Measurements from ENCODE around the gene TMEM200C. TPM values are rescaled to one million over a fixed set of nuclear protein-coding genes. Genes with fewer than 3 reads are reported as not detected.
A peak's percentile ranks its signal among the peaks of the same experiment; 100 is the strongest.

Gene TMEM200C
- total RNA-seq, 4 donors from 2014 or later: 0.12 to 0.19 TPM; not detected in 2

DNA sequence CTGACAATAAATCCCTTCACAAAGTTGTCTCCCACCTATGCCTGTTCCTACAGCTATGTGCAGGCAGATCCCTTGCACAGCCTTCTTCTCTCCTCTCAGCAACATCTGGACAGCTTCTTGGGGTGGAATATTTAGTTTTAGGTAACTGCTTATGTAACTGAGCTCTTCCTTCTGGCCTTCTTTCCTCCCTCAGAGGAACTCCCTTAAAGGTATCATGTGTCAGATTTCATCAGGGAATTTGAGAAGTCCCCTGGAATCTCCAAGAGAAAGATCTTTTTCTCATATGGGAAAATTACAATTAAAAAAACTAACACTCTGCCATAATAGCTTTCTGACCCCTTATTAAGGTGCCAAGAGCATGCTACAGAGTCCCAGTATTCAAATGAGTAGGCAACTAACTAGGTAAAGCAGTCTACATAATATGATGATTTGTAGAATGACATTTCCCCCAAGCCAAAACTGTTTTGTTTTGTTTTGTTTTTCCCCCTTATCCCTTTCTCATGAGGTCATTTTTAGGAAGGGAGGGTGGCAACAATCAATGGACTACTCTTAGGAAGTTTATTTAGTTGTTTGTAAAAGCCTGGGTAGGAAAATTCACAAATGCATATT, 2.4 kb downstream of the TMEM200C start:
- no peak for ATAC-seq (ENCODE audit: low FRiP score)

GRCh38 chr18:5891854-5892215, 3.5 kb downstream of the TMEM200C start:
- DNase-seq (ENCODE audit: low spot score): no peak
- TF ChIP-seq, protein P1, sequence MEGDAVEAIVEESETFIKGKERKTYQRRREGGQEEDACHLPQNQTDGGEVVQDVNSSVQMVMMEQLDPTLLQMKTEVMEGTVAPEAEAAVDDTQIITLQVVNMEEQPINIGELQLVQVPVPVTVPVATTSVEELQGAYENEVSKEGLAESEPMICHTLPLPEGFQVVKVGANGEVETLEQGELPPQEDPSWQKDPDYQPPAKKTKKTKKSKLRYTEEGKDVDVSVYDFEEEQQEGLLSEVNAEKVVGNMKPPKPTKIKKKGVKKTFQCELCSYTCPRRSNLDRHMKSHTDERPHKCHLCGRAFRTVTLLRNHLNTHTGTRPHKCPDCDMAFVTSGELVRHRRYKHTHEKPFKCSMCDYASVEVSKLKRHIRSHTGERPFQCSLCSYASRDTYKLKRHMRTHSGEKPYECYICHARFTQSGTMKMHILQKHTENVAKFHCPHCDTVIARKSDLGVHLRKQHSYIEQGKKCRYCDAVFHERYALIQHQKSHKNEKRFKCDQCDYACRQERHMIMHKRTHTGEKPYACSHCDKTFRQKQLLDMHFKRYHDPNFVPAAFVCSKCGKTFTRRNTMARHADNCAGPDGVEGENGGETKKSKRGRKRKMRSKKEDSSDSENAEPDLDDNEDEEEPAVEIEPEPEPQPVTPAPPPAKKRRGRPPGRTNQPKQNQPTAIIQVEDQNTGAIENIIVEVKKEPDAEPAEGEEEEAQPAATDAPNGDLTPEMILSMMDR (IDR thresholded peaks at IDR 0.05): no peak
- ATAC-seq (ENCODE audit: low FRiP score): no peak

More for the DNA sequence above, 2.4 kb downstream of the TMEM200C start:
- TF ChIP-seq, protein P1 (IDR thresholded peaks at IDR 0.05): no peak
- no peak for DNase-seq (ENCODE audit: low spot score)

GRCh38 chr18:5891184-5891853, 4.0 kb downstream of the TMEM200C start:
- TF ChIP-seq, protein P1 (IDR thresholded peaks at IDR 0.05): no peak
- no peak for ATAC-seq (ENCODE audit: low FRiP score)
- no peak for DNase-seq (ENCODE audit: low spot score)

- DNase-seq (ENCODE audit: low spot score) (no peak), ATAC-seq (ENCODE audit: low FRiP score) (peak; percentile 81)
- TF ChIP-seq, protein P1 (IDR thresholded peaks at IDR 0.05): peak in 1 of 3 donors; percentile 29
Observed at GRCh38 chr18:5890331-5891183, 4.8 kb downstream of the TMEM200C start.

DNA sequence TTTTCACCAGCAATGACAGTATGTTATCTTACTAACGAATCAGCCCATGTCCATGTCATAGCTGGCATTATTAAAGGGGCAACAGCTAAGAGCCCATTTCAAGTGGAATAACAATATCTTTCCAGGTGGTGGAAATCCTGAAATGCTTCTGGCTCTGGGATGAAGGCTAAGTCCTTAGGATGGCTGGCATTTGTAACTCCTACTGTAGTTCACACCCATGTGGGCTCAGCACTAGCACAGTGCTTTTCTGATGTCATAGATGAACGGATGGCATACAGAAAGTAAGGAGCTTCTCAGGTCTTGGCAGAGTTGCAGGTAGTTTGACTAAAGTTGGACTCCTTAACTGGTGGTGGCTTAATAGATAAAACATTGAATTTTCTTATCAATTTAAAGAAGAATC, 10.0 kb downstream of the TMEM200C start:
- TF ChIP-seq, protein P1 (IDR thresholded peaks at IDR 0.05): no peak
- no peak for ATAC-seq (ENCODE audit: low FRiP score)
- no peak for DNase-seq (ENCODE audit: low spot score)

DNA sequence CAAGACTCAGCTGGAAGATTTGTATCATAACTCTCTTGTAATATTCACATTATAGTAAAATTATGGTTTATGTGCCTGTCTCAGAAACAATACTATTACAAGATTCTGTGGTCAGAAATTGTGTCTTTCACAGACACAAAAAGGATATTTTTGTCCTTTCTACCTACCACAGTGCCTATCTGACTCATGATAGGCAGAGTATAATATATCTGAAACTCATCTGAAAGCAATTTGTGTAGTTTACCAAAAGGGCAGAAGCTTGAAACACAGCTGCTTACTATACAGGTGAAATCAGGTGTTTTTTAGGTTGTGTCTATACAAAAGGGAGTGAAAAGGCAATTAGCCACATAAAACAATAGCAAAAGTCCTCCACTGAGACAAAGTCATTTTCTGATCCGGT, 10.9 kb downstream of the TMEM200C start:
- DNase-seq (ENCODE audit: low spot score): no peak
- TF ChIP-seq, protein P1 (IDR thresholded peaks at IDR 0.05): no peak

More for the DNA sequence above, 10.9 kb downstream of the TMEM200C start:
- no peak for ATAC-seq (ENCODE audit: low FRiP score)
